Measurements from ENCODE around the gene HNRNPA2B1. TPM values are rescaled to one million over a fixed set of nuclear protein-coding genes. Genes with fewer than 3 reads are reported as not detected.

The HNRNPA2B1 gene
- polyA plus RNA-seq, 1 of the 3 experiments (the other 2 are of a cell fraction): 483 TPM

DNA sequence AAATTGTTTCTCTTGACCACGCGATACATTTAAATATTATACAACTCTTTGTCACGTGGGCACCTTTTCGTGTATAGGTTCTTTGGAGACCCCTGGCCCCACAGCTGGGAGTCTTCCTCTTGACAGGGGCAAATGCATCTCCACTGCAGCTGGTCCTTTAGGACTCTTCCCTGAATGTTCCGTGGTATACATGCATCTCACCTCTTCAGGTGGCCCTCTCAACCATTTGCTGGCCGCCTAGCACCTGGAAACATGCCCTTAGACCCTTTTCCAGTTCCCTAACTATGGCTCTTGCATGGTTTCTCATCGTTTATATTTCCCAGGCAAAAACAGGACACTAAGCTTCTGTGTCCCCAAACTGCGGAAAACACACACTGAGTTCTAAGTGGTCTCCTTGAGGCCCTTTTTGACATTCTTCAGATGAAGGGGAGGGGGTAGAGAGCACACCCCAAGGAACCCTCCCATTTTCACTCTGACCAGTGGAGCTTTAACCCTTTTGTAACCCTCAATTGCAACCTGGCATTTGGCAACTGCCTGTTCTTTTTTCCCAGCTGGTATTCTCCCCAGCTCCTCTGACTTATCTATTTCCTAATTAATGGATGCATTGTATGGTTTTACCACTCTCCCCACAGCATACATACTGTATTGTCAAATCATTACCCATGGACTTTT is 20.6 kb downstream of the HNRNPA2B1 start:
- no peaks in the 10 kb centered on the region for H3K4me1 ChIP-seq (ENCODE audit: control insufficient read depth in 1 of 2, insufficient read depth in 2 of 2, low read depth in 1 of 2, low read length in 1 of 2)
- H3K27ac ChIP-seq (ENCODE audit: low read depth in 2 of 2, low read length in 1 of 2): no peak overlapping the region
- peaks cover 14% of the 10 kb centered on the region; the same call in 1 of the 2 replicates for H4K20me1 ChIP-seq (ENCODE audit: insufficient read depth)
- ChIA-PET POLR2A (interaction anchor here (1.2 to 1.7 kb wide), 4 partner anchors 9 to 22 kb away, joined by 3 to 7 read pairs (median 5); partner anchors contain the start of genes CBX3 and HNRNPA2B1), CTCF (interaction anchor here (0.9 to 5.9 kb wide), 5 partner anchors 8 to 89 kb away, joined by 3 to 42 read pairs (median 7); no protein-coding TSS in a partner anchor)
- H3F3A ChIP-seq (replicated peaks; ENCODE audit: insufficient read depth): peaks cover 58% of the 10 kb centered on the region
- no peak overlapping the region for H3K9ac ChIP-seq
- no peak for DNase-seq
- TF ChIP-seq CHD2 (IDR thresholded peaks at IDR 0.05; ENCODE audit: low read length, partially characterized antibody): no peak
- no peak for TF ChIP-seq FOXM1 (IDR thresholded peaks at IDR 0.05; ENCODE audit: low read depth)
- TF ChIP-seq, protein P1, sequence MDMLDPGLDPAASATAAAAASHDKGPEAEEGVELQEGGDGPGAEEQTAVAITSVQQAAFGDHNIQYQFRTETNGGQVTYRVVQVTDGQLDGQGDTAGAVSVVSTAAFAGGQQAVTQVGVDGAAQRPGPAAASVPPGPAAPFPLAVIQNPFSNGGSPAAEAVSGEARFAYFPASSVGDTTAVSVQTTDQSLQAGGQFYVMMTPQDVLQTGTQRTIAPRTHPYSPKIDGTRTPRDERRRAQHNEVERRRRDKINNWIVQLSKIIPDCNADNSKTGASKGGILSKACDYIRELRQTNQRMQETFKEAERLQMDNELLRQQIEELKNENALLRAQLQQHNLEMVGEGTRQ (IDR thresholded peaks at IDR 0.05; ENCODE audit: borderline replicate concordance, low read depth, low read length): no peak
- no peak for TF ChIP-seq TAF1 (IDR thresholded peaks at IDR 0.05; ENCODE audit: borderline replicate concordance, low read depth, low read length)
- no peak; the same call in 1 of the 2 replicates for TF ChIP-seq JUND (IDR thresholded peaks at IDR 0.05)
- no peak overlapping the region for H3K4me3 ChIP-seq (ENCODE audit: low read depth in 2 of 2, low read length in 1 of 2)
- H3K4me2 ChIP-seq: no peak overlapping the region
- peaks cover 2% of the 10 kb centered on the region; the same call in 1 of the 2 replicates for H3K79me2 ChIP-seq (ENCODE audit: insufficient read depth)
- no peak overlapping the region for H2AFZ ChIP-seq (ENCODE audit: low read depth)
- H3K9me2 ChIP-seq: no peaks in the 10 kb centered on the region
- 82% methylated on average over 8 of the region's 8 CpGs for WGBS (ENCODE audit: low lambda C conversion rate)
- H3K9me3 ChIP-seq: no peaks in the 10 kb centered on the region
- H3K27me3 ChIP-seq (ENCODE audit: insufficient read depth): no peaks in the 10 kb centered on the region
- H3K36me3 ChIP-seq (replicated peaks in 1 of 2; ENCODE audit: control insufficient read depth in 1 of 2, insufficient read depth in 2 of 2, low read length in 1 of 2): peaks cover 3 to 12% of the 10 kb centered on the region in 2 experiments

DNA sequence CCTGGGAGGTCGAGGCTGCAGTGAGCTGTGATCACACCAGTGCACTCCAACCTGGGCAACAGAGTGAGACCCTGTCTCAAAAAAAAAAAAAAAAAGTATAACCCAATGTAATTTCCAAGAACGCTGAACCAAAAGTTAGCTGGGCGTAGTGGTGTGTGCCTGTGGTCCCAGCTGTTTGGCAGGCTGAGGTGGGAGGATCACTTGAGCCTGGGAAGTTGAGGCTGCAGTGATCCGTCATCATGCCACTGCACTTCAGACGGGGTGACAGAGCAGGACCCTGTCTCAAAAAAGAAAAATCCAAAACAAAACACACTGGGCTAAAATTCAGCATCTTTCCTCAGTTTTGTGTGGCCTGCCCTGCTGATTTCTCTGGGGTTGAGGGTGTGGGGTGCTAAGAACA is 21.1 kb downstream of the HNRNPA2B1 start:
- Histone ChIP-seq H3K4me1 (ENCODE audit: control insufficient read depth in 1 of 2, insufficient read depth in 2 of 2, low read depth in 1 of 2, low read length in 1 of 2) (no peaks in the 10 kb centered on the region), H3K9ac (no peak overlapping the region), H3K27ac (ENCODE audit: low read depth in 2 of 2, low read length in 1 of 2) (no peak overlapping the region), H3K4me2 (no peak overlapping the region), H3K79me2 (ENCODE audit: insufficient read depth) (peaks cover 7% of the 10 kb centered on the region; the same call in 1 of the 2 replicates), H3K27me3 (ENCODE audit: insufficient read depth) (no peaks in the 10 kb centered on the region), H3K9me3 (no peaks in the 10 kb centered on the region), H3K36me3 (replicated peaks in 1 of 2; ENCODE audit: control insufficient read depth in 1 of 2, insufficient read depth in 2 of 2, low read length in 1 of 2) (peaks cover 0 to 7% of the 10 kb centered on the region in 2 experiments), H3F3A (replicated peaks; ENCODE audit: insufficient read depth) (peaks cover 52% of the 10 kb centered on the region), H3K4me3 (ENCODE audit: low read depth in 2 of 2, low read length in 1 of 2) (no peak overlapping the region), H2AFZ (ENCODE audit: low read depth) (no peak overlapping the region), H3K9me2 (no peaks in the 10 kb centered on the region), H4K20me1 (ENCODE audit: insufficient read depth) (peaks cover 12% of the 10 kb centered on the region; the same call in 1 of the 2 replicates)
- DNase-seq: no peak
- 94% methylated on average over 5 of the region's 5 CpGs for WGBS (ENCODE audit: low lambda C conversion rate)
- TF ChIP-seq RFX5 (IDR thresholded peaks at IDR 0.05; ENCODE audit: low read length) (no peak), TEAD4 (IDR thresholded peaks at IDR 0.05; ENCODE audit: borderline replicate concordance, insufficient read depth) (no peak), FOSL2 (IDR thresholded peaks at IDR 0.05; ENCODE audit: borderline replicate concordance, low read depth) (no peak), NRF1 (IDR thresholded peaks at IDR 0.05; ENCODE audit: low read depth, low read length) (no peak), POLR2AphosphoS5 (IDR thresholded peaks at IDR 0.05; ENCODE audit: low read depth, low read length) (no peak), TCF12 (IDR thresholded peaks at IDR 0.05) (no peak)
- TF ChIP-seq, protein P2, sequence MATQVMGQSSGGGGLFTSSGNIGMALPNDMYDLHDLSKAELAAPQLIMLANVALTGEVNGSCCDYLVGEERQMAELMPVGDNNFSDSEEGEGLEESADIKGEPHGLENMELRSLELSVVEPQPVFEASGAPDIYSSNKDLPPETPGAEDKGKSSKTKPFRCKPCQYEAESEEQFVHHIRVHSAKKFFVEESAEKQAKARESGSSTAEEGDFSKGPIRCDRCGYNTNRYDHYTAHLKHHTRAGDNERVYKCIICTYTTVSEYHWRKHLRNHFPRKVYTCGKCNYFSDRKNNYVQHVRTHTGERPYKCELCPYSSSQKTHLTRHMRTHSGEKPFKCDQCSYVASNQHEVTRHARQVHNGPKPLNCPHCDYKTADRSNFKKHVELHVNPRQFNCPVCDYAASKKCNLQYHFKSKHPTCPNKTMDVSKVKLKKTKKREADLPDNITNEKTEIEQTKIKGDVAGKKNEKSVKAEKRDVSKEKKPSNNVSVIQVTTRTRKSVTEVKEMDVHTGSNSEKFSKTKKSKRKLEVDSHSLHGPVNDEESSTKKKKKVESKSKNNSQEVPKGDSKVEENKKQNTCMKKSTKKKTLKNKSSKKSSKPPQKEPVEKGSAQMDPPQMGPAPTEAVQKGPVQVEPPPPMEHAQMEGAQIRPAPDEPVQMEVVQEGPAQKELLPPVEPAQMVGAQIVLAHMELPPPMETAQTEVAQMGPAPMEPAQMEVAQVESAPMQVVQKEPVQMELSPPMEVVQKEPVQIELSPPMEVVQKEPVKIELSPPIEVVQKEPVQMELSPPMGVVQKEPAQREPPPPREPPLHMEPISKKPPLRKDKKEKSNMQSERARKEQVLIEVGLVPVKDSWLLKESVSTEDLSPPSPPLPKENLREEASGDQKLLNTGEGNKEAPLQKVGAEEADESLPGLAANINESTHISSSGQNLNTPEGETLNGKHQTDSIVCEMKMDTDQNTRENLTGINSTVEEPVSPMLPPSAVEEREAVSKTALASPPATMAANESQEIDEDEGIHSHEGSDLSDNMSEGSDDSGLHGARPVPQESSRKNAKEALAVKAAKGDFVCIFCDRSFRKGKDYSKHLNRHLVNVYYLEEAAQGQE (IDR thresholded peaks at IDR 0.05; ENCODE audit: low read depth, low read length): no peak
- POLR2A ChIA-PET: interaction anchor here (1.2 to 1.7 kb wide), 3 partner anchors 9 to 22 kb away, joined by 3 to 7 read pairs (median 6); partner anchors contain the start of genes CBX3 and HNRNPA2B1
- CTCF ChIA-PET: interaction anchor here (0.9 to 5.9 kb wide), 4 partner anchors 9 to 89 kb away, joined by 3 to 42 read pairs (median 5); no protein-coding TSS in a partner anchor
